ENCODE results near the gene MED15. TPM values are rescaled to one million over a fixed set of nuclear protein-coding genes. Genes with fewer than 3 reads are reported as not detected.

MED15 gene
- total RNA-seq, 1 donor: 36.9 TPM

DNA sequence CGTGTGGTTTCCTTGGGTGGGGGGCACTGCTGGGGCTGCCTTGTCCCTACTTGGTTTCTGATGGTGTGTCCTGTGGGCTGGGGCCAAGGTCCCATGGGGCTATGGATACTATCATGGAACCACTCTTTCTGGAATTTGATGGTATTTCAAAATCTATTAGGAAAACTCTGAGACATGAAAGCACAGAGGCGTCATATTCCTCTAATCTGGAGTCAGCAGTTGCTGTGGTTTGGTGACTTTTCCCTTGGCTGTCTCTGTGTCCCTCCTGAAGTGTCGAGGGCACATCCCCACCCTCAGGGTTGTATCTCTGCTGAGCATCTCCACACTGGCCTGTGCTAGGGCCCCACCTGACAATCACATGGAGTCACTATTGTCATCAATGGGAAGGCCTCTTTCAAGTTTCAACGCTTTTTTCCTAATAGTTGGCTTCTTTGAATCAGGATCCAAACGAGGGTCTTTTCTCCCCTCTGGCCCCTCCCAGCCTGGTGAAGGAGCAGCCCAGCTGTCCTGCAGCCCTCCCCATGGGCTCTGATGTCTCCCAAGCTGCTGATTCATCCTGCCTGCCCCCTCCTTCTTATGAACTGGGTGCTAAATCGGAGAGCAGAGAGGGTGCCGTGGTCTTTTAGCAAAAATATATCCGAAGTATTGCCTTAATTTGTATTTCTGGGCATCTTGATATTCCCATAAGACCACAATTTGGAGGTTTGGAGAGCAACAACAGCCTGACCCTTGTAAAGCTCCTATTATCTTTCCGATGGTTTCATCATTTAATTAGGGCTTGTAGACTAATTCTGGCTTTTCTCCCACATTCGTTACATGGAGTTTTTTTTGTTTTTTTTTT lies 38.5 kb downstream of the MED15 start:
- Histone ChIP-seq H4K20me1 (ENCODE audit: insufficient read depth, low read length) (peaks cover 31% of the 10 kb centered on the region), H3K4me3 (ENCODE audit: insufficient read depth, low read length) (no peak overlapping the region), H3K27ac (ENCODE audit: low read depth, low read length) (peak overlapping the region; percentile 30), H3K4me1 (ENCODE audit: insufficient read depth, low read length) (peaks cover 47% of the 10 kb centered on the region), H3K9me3 (ENCODE audit: low read depth, low read length) (no peaks in the 10 kb centered on the region), H2AFZ (ENCODE audit: low read length) (no peak overlapping the region), H3K27me3 (ENCODE audit: insufficient read depth, low read length) (no peaks in the 10 kb centered on the region), H3K79me2 (ENCODE audit: insufficient read depth, low read length) (peaks cover 89% of the 10 kb centered on the region), H3K36me3 (ENCODE audit: insufficient read depth, low read length) (peaks cover 15% of the 10 kb centered on the region), H3K4me2 (ENCODE audit: insufficient read depth, low read length) (peak overlapping the region; percentile 55)
- TF ChIP-seq CTCF (IDR thresholded peaks at IDR 0.05; ENCODE audit: extremely low read depth, low read depth, low read length): no peak
- no peak for DNase-seq (ENCODE audit: insufficient read length, low spot score, missing footprints)

- Histone ChIP-seq H4K20me1 (ENCODE audit: insufficient read depth, low read length) (peaks cover 35% of the 10 kb centered on the region), H3K36me3 (ENCODE audit: insufficient read depth, low read length) (peaks cover 15% of the 10 kb centered on the region), H3K79me2 (ENCODE audit: insufficient read depth, low read length) (peaks cover 85% of the 10 kb centered on the region), H2AFZ (ENCODE audit: low read length) (no peak overlapping the region), H3K4me3 (ENCODE audit: insufficient read depth, low read length) (no peak overlapping the region), H3K27ac (ENCODE audit: low read depth, low read length) (peak overlapping the region; percentile 30), H3K27me3 (ENCODE audit: insufficient read depth, low read length) (no peaks in the 10 kb centered on the region), H3K4me2 (ENCODE audit: insufficient read depth, low read length) (peak overlapping the region; percentile 55), H3K9me3 (ENCODE audit: low read depth, low read length) (no peaks in the 10 kb centered on the region), H3K4me1 (ENCODE audit: insufficient read depth, low read length) (peaks cover 53% of the 10 kb centered on the region)
- no peak for DNase-seq (ENCODE audit: insufficient read length, low spot score, missing footprints)
- no peak for TF ChIP-seq CTCF (IDR thresholded peaks at IDR 0.05; ENCODE audit: extremely low read depth, low read depth, low read length)
Observed at GRCh38 chr22:20546541-20546950, 39.1 kb downstream of the MED15 start.

DNA sequence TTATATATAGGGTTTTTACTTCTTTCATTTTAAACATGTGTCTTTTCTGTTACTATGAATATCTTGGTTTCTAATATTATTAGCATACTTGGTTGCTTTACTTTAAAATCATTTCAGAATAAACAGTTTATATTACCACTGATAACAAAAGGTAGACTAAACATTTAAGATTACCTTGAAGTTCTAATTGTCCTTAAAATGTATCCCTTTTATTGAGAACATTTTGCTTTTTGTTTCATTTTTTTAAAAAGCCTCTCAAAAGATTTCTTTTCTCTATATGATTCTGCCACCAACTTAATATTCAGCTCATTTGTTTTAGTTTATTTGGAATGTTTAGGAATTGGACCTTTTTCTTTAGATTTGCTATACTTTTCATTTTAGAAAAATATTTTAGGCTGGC lies 39.6 kb downstream of the MED15 start:
- Histone ChIP-seq H3K27me3 (ENCODE audit: insufficient read depth, low read length) (no peaks in the 10 kb centered on the region), H3K27ac (ENCODE audit: low read depth, low read length) (peak overlapping the region; percentile 30), H3K79me2 (ENCODE audit: insufficient read depth, low read length) (peaks cover 84% of the 10 kb centered on the region), H3K4me1 (ENCODE audit: insufficient read depth, low read length) (peaks cover 58% of the 10 kb centered on the region), H4K20me1 (ENCODE audit: insufficient read depth, low read length) (peaks cover 40% of the 10 kb centered on the region), H3K9me3 (ENCODE audit: low read depth, low read length) (no peaks in the 10 kb centered on the region), H2AFZ (ENCODE audit: low read length) (no peak overlapping the region), H3K4me2 (ENCODE audit: insufficient read depth, low read length) (peak overlapping the region; percentile 55), H3K4me3 (ENCODE audit: insufficient read depth, low read length) (no peak overlapping the region), H3K36me3 (ENCODE audit: insufficient read depth, low read length) (peaks cover 15% of the 10 kb centered on the region)
- no peak for TF ChIP-seq CTCF (IDR thresholded peaks at IDR 0.05; ENCODE audit: extremely low read depth, low read depth, low read length)
- no peak for DNase-seq (ENCODE audit: insufficient read length, low spot score, missing footprints)

- Histone ChIP-seq H3K36me3 (ENCODE audit: insufficient read depth, low read length) (peaks cover 21% of the 10 kb centered on the region), H3K4me2 (ENCODE audit: insufficient read depth, low read length) (no peak overlapping the region), H2AFZ (ENCODE audit: low read length) (no peak overlapping the region), H3K27me3 (ENCODE audit: insufficient read depth, low read length) (no peaks in the 10 kb centered on the region), H3K9me3 (ENCODE audit: low read depth, low read length) (no peaks in the 10 kb centered on the region), H3K4me3 (ENCODE audit: insufficient read depth, low read length) (no peak overlapping the region), H3K27ac (ENCODE audit: low read depth, low read length) (peak overlapping the region; percentile 99), H4K20me1 (ENCODE audit: insufficient read depth, low read length) (peaks cover 50% of the 10 kb centered on the region), H3K4me1 (ENCODE audit: insufficient read depth, low read length) (peaks cover 76% of the 10 kb centered on the region), H3K79me2 (ENCODE audit: insufficient read depth, low read length) (peaks cover 79% of the 10 kb centered on the region)
- TF ChIP-seq CTCF (IDR thresholded peaks at IDR 0.05; ENCODE audit: extremely low read depth, low read depth, low read length): no peak
- DNase-seq (ENCODE audit: insufficient read length, low spot score, missing footprints): no peak
Observed at GRCh38 chr22:20548806-20549205, 41.4 kb downstream of the MED15 start.

Measured in osteoblast (primary cell).